ENCODE measurements around the gene ZDHHC8. TPM values are rescaled to one million over a fixed set of nuclear protein-coding genes. Genes with fewer than 3 reads are reported as not detected.

ZDHHC8 gene
- total RNA-seq, 1 donor from 2014 or later, result 35.5 TPM

DNA sequence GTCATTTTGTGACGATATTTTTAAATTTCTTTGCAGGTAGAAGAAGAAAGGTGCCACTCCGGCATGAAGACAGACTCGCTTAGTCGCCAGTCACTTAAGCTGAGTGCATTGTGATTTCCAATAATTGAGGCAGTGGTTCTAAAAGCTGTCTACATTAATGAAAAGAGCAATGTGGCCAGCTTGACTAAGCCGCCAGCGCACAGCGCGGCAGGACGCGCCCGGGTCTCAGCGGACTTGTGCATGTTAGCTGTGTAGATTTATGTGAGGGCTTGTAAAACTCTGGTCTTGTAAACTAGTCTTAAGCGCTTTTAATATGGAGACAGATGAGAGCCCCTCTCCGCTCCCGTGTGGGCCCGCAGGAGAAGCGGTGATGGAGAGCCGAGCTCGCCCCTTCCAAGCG, 46.0 kb upstream of the ZDHHC8 start:
- Histone ChIP-seq H3K27me3 (no peaks in the 10 kb centered on the region), H3K4me3 (no peak overlapping the region), H3K36me3 (peaks cover 50 to 51% of the 10 kb centered on the region in 2 donors), H3K9me3 (no peaks in the 10 kb centered on the region), H3K27ac (no peak overlapping the region), H3K4me1 (peaks cover 12 to 26% of the 10 kb centered on the region in 2 donors)
- TF ChIP-seq CTCF (IDR thresholded peaks at IDR 0.05), result no peak
- intact Hi-C loops (cut with DNase I), result no loop called here
- DNase-seq (ENCODE audit: low spot score in 2 of 2), result no peak

DNA sequence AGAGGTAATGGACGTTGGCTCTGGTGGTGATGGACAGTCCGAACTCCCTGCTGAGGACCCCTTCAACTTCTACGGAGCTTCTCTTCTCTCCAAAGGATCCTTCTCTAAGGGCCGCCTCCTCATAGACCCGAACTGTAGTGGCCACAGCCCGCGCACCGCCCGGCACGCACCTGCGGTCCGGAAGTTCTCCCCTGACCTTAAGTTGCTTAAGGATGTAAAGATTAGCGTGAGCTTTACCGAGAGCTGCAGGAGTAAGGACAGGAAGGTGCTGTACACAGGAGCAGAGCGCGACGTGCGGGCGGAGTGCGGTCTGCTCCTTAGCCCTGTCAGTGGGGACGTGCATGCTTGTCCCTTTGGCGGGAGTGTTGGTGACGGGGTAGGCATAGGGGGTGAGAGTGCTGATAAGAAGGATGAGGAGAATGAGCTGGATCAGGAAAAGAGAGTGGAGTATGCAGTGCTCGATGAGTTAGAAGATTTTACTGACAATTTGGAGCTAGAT, 45.5 kb upstream of the ZDHHC8 start:
- no peaks in the 10 kb centered on the region for H3K27me3 ChIP-seq
- no peaks in the 10 kb centered on the region for H3K9me3 ChIP-seq
- intact Hi-C loops (cut with DNase I), result no loop called here
- peaks cover 55 to 56% of the 10 kb centered on the region in 2 donors for H3K36me3 ChIP-seq
- H3K4me1 ChIP-seq, result peaks cover 10 to 22% of the 10 kb centered on the region in 2 donors
- H3K4me3 ChIP-seq, result no peak overlapping the region
- H3K27ac ChIP-seq, result no peak overlapping the region
- TF ChIP-seq CTCF (IDR thresholded peaks at IDR 0.05), result no peak
- no peak for DNase-seq (ENCODE audit: low spot score in 2 of 2)

GRCh38 chr22:20086763-20087162, 44.8 kb upstream of the ZDHHC8 start:
- Histone ChIP-seq H3K27me3 (no peaks in the 10 kb centered on the region), H3K36me3 (peaks cover 62% of the 10 kb centered on the region in 2 donors)
- intact Hi-C loops (cut with DNase I), result no loop called here

DNA sequence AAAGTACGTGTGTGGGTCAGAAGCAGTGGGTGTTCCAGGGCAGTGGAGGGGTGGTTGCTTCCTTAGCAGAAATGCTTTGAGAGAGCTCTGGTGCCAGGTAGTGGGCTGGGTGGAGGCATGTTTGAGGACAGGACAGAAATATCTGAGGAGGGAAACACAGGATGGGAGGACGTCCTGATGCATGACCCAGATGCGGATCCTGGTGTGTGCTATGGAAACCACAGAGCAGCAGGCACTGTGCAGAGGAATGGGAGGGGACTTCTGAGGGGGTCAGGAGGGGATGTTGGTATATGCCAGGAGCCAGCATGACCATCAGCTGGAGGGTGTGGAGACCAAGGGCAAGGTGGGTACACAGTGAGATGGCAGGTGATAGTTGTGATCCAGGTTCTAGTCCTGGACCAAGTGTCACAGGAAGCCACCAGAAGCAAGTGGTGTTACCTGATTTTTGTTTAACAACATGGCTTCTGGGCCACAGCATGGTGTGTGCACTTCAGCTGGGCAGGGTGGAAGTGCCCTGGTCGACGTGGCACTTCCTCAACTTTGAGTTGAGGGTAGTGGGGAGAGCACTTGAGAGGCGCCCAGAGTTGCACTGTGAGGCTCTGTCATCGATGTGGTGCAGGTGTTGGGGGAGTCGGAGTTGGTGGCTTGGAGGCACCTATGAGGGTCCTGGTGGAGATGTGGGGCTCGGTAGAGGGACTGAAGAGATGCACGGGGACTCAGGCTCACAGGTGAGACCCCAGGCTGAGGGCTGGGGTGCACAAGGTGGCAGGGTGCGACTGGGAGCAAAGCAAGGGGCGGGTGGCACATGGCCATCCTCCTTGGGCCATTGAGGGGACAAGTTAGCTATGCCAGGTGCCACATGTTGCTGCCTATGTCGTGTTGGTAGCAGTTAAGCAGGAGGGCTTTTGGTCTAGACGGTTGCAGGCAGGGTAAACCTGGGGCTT, 44.0 kb upstream of the ZDHHC8 start:
- no peak for DNase-seq (ENCODE audit: low spot score in 2 of 2)
- TF ChIP-seq CTCF (IDR thresholded peaks at IDR 0.05), result no peak
- Histone ChIP-seq H3K36me3 (peaks cover 69 to 70% of the 10 kb centered on the region in 2 donors), H3K27ac (no peak overlapping the region), H3K9me3 (no peaks in the 10 kb centered on the region), H3K4me3 (no peak overlapping the region), H3K4me1 (peaks cover 4 to 13% of the 10 kb centered on the region in 2 donors), H3K27me3 (no peaks in the 10 kb centered on the region)
- intact Hi-C loops (cut with DNase I), result no loop called here

More at GRCh38 chr22:20086763-20087162, 44.8 kb upstream of the ZDHHC8 start:
- peaks cover 4 to 17% of the 10 kb centered on the region in 2 donors for H3K4me1 ChIP-seq
- no peaks in the 10 kb centered on the region for H3K9me3 ChIP-seq
- no peak overlapping the region for H3K27ac ChIP-seq
- DNase-seq (ENCODE audit: low spot score in 2 of 2), result no peak
- no peak for TF ChIP-seq CTCF (IDR thresholded peaks at IDR 0.05)
- no peak overlapping the region for H3K4me3 ChIP-seq

GRCh38 chr22:20088263-20088648, 43.3 kb upstream of the ZDHHC8 start:
- intact Hi-C loops (cut with DNase I), result no loop called here
- H3K36me3 ChIP-seq, result peaks cover 72 to 76% of the 10 kb centered on the region in 2 donors
- DNase-seq (ENCODE audit: low spot score in 2 of 2), result no peak

More at GRCh38 chr22:20088263-20088648, 43.3 kb upstream of the ZDHHC8 start:
- Histone ChIP-seq H3K9me3 (no peaks in the 10 kb centered on the region), H3K4me1 (peaks cover 0 to 8% of the 10 kb centered on the region in 2 donors), H3K27me3 (no peaks in the 10 kb centered on the region), H3K4me3 (no peak overlapping the region), H3K27ac (no peak overlapping the region)
- no peak for TF ChIP-seq CTCF (IDR thresholded peaks at IDR 0.05)
